Smooth muscle cell (in vitro differentiated cells): ENCODE results near the gene ADAMTSL3. TPM values are rescaled to one million over a fixed set of nuclear protein-coding genes. Genes with fewer than 3 reads are reported as not detected.

Experiments used
- DNase-seq: peaks from one replicate; lab custom pipeline; 2025; ENCODE audit not compliant: unreplicated experiment; lab: John Stamatoyannopoulos, UW
- H2AFZ ChIP-seq: fragments of 200-600 bp; sonication (generic); 2 replicates; pipeline ENCODE4 v1.6.0; 2016; ENCODE audit warnings: antibody characterized with exemption, low read depth, mild to moderate bottlenecking
- H3F3A ChIP-seq: fragments of 200-600 bp; sonication (generic); 2 replicates; pipeline ENCODE4 v1.6.0; 2017; ENCODE audit warnings: antibody characterized with exemption, low read depth
- H3K27ac ChIP-seq: fragments of 200-600 bp; sonication (generic); 2 replicates; pipeline ENCODE4 v1.5.1; 2016; ENCODE audit warnings: low read depth, mild to moderate bottlenecking
- H3K27me3 ChIP-seq: fragments of 200-600 bp; sonication (generic); 2 replicates; pipeline ENCODE4 v1.6.1; 2016; ENCODE audit warnings: low read depth, mild to moderate bottlenecking
- H3K36me3 ChIP-seq: fragments of 200-600 bp; sonication (generic); 2 replicates; pipeline ENCODE4 v1.5.1; 2016; ENCODE audit warnings: low read depth
- H3K4me1 ChIP-seq: fragments of 200-600 bp; sonication (generic); 2 replicates; pipeline ENCODE4 v1.5.1; 2016; ENCODE audit warnings: low read depth
- H3K4me2 ChIP-seq: fragments of 200-600 bp; sonication (generic); 2 replicates; pipeline ENCODE4 v1.6.0; 2016; ENCODE audit warnings: mild to moderate bottlenecking
- H3K4me3 ChIP-seq: fragments of 200-600 bp; sonication (generic); 2 replicates; pipeline ENCODE4 v1.5.1; 2016; ENCODE audit warnings: mild to moderate bottlenecking
- H3K79me2 ChIP-seq: fragments of 200-600 bp; sonication (generic); 2 replicates; pipeline ENCODE4 v1.6.0; 2016; ENCODE audit warnings: low read depth, mild to moderate bottlenecking
- H3K9ac ChIP-seq: fragments of 200-600 bp; sonication (generic); 2 replicates; pipeline ENCODE4 v1.6.0; 2016; ENCODE audit warnings: low read depth
- H3K9me3 ChIP-seq: fragments of 200-600 bp; sonication (generic); replicated peaks from 2 replicates; pipeline ENCODE4 v1.5.1; 2016; ENCODE audit warnings: low read depth
- H4K20me1 ChIP-seq: fragments of 200-600 bp; sonication (generic); 2 replicates; pipeline ENCODE4 v1.6.0; 2016; ENCODE audit warnings: low read depth
- WGBS: methylation state at CpG from one replicate; pipeline ENCODE4 v1.1.7; 2016; ENCODE audit warnings: low lambda C conversion rate; 5-methylcytosine and 5-hydroxymethylcytosine counted together
- polyA plus RNA-seq: library from polyadenylated mRNA; unstranded; fragments of >200 nt; fragmentation: Nextera tagmentation; extraction: Ambion mirVana; gene quantifications from 2 replicates; pipeline ENCODE4 v1.2.1, GENCODE V29; 2016
- total RNA-seq: library from RNA; depleted of rRNA; stranded (reverse); fragments of >200 nt; gene quantifications from 2 replicates; pipeline ENCODE4 v1.2.3, GENCODE V29; 2014
- TF ChIP-seq, protein P1 (sequence below): fragments of 200-600 bp; sonication (generic); IDR thresholded peaks from 2 replicates; pipeline ENCODE4 v1.5.1; 2017; ENCODE audit warnings: borderline replicate concordance, mild to moderate bottlenecking, antibody characterized with exemption; ENCODE audit not compliant: insufficient read depth, poor library complexity, severe bottlenecking

ADAMTSL3 gene
- total and polyA plus RNA-seq, 2 experiments from 2014 or later = 0.17 to 0.22 TPM

DNA sequence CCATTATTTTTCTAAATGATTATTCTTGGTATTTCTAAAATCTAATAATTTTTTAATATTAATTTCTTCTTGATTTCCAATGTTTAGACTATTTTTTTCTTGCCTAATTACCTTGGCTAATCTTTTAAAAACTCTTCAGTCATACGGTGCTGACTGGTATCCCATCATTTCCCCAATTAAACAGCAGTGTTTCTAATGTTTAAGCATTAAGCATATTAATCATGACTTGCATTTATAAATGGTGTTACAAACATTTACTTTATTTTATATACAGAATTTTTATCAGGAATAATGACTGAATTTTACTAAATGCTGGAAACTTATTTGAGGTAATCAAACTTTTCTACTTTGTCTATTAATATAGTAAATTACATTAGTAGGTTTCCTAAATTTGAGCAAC lies 199.3 kb downstream of the ADAMTSL3 start:
- DNase-seq = no peak
- TF ChIP-seq, protein P1, sequence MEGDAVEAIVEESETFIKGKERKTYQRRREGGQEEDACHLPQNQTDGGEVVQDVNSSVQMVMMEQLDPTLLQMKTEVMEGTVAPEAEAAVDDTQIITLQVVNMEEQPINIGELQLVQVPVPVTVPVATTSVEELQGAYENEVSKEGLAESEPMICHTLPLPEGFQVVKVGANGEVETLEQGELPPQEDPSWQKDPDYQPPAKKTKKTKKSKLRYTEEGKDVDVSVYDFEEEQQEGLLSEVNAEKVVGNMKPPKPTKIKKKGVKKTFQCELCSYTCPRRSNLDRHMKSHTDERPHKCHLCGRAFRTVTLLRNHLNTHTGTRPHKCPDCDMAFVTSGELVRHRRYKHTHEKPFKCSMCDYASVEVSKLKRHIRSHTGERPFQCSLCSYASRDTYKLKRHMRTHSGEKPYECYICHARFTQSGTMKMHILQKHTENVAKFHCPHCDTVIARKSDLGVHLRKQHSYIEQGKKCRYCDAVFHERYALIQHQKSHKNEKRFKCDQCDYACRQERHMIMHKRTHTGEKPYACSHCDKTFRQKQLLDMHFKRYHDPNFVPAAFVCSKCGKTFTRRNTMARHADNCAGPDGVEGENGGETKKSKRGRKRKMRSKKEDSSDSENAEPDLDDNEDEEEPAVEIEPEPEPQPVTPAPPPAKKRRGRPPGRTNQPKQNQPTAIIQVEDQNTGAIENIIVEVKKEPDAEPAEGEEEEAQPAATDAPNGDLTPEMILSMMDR = no peak
- no peaks in the 10 kb centered on the region for H4K20me1 ChIP-seq
- WGBS = 100% methylated on average over 1 of the region's 1 CpG
- no peak overlapping the region for H3K4me3 ChIP-seq
- no peaks in the 10 kb centered on the region for H3K4me1 ChIP-seq
- no peaks in the 10 kb centered on the region for H3K79me2 ChIP-seq
- H3F3A ChIP-seq = no peaks in the 10 kb centered on the region
- H3K4me2 ChIP-seq = no peak overlapping the region
- H3K36me3 ChIP-seq = no peaks in the 10 kb centered on the region
- H3K27me3 ChIP-seq = no peaks in the 10 kb centered on the region
- H3K9ac ChIP-seq = no peak overlapping the region
- no peaks in the 10 kb centered on the region for H3K9me3 ChIP-seq
- H3K27ac ChIP-seq = no peak overlapping the region
- no peak overlapping the region for H2AFZ ChIP-seq

DNA sequence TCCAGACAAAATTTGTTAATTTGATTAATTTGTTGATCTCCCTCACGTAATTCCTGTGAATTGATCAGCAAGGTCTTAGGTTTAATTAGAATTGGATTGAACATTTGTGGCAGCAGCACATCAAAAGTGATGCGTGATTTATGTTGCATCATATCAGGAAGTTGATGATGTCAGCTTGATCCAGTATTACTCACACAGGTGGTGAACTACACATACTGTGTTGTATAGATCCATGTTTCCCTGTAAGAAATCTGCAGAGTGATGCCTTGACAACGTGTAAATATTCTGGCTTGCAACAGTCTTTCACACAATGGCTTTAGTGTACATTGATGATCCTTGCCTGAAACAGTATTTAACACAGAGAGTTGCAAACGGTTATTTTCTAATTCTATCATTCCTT lies 200.4 kb downstream of the ADAMTSL3 start:
- H3K4me3 ChIP-seq = no peak overlapping the region
- WGBS = 78% methylated on average over 4 of the region's 4 CpGs
- DNase-seq = no peak
- H2AFZ ChIP-seq = no peak overlapping the region
- H3K4me2 ChIP-seq = no peak overlapping the region
- no peaks in the 10 kb centered on the region for H3K79me2 ChIP-seq
- H3K27ac ChIP-seq = no peak overlapping the region
- no peaks in the 10 kb centered on the region for H4K20me1 ChIP-seq
- H3K9me3 ChIP-seq = no peaks in the 10 kb centered on the region
- H3K9ac ChIP-seq = no peak overlapping the region
- no peaks in the 10 kb centered on the region for H3F3A ChIP-seq
- TF ChIP-seq, protein P1 = no peak
- no peaks in the 10 kb centered on the region for H3K36me3 ChIP-seq
- no peaks in the 10 kb centered on the region for H3K27me3 ChIP-seq
- H3K4me1 ChIP-seq = no peaks in the 10 kb centered on the region

DNA sequence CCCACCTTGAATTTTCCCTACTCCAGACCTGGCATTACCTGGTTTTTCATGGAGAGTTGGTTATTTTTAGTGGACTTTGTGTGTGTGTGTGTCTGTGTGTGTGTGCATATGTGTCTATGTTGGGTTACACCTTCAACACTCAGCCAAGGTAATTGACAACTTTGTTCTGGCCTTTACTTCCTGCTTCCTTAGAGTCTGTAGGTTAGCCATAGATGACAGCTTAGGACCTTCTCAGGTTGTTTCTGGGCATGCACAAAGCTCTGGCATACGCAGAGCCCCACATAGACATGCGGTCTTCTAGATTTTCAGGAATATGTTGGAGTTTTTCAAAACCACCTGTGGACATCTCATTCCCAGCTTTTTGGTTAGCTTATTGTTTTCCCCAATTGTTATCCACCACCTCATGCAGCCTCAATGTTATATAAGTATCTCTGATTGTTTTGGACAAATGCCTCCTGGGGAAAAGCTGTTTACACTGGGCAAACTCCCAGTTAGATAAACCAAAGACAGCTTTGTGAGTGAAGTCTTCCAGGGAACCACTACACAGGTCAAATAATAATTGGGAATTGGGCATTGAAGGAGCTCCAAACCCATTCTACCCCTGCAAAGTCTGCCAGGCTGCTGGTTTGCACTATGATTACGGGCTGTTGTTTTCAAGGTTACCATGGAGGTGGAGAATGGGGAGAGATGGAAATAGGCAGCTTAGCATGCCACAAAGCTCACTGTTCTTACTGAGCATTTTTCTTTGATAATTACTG lies 201.2 kb downstream of the ADAMTSL3 start:
- Histone ChIP-seq H3K9ac (no peak overlapping the region), H3K4me3 (no peak overlapping the region), H2AFZ (no peak overlapping the region), H3K79me2 (no peaks in the 10 kb centered on the region), H3K4me2 (no peak overlapping the region), H4K20me1 (no peaks in the 10 kb centered on the region), H3K4me1 (no peaks in the 10 kb centered on the region), H3K27me3 (no peaks in the 10 kb centered on the region), H3F3A (no peaks in the 10 kb centered on the region), H3K9me3 (no peaks in the 10 kb centered on the region), H3K36me3 (no peaks in the 10 kb centered on the region), H3K27ac (no peak overlapping the region)
- WGBS = 99% methylated on average over 3 of the region's 3 CpGs
- DNase-seq = no peak
- TF ChIP-seq, protein P1 = no peak

DNA sequence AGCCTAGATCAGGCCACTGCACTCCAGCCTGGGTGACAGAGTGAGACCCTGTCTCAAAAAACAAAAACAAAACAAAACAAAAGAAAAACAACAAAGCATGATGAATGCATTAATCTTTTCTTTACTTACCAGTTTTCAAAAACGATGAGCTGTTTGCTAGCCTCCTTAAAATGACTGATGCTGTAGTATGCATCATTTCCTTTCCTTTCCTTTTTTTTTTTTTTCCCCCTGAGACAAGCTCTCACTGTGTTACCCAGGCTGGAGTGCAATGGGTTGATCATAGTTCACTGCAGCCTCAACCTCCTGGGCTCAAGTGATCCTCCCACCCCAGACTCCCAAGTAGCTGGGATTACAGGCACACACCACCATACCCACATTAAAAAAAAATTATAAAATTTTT lies 202.0 kb downstream of the ADAMTSL3 start:
- Histone ChIP-seq H3K4me3 (no peak overlapping the region), H3K27ac (no peak overlapping the region), H4K20me1 (no peaks in the 10 kb centered on the region), H3F3A (no peaks in the 10 kb centered on the region), H3K4me1 (no peaks in the 10 kb centered on the region), H3K9ac (no peak overlapping the region), H3K79me2 (no peaks in the 10 kb centered on the region), H2AFZ (no peak overlapping the region), H3K9me3 (no peaks in the 10 kb centered on the region), H3K27me3 (no peaks in the 10 kb centered on the region), H3K36me3 (no peaks in the 10 kb centered on the region), H3K4me2 (no peak overlapping the region)
- TF ChIP-seq, protein P1 = no peak
- WGBS = 86% methylated on average over 1 of the region's 1 CpG
- DNase-seq = no peak
